ENCODE results near the gene BUB3. TPM values are rescaled to one million over a fixed set of nuclear protein-coding genes. Genes with fewer than 3 reads are reported as not detected.

The BUB3 gene
- total RNA-seq, 4 donors from 2014 or later, result 67.9 to 90.1 (median 78.8) TPM

- 70% methylated on average over 5 of the region's 5 CpGs for WGBS
- intact Hi-C loops (cut with DNase I), result no loop called here
- H3K9me3 ChIP-seq, result peaks cover 0 to 10% (median 6%) of the 10 kb centered on the region in 4 donors
- no peaks in the 10 kb centered on the region for H3K4me1 ChIP-seq
- no peak for TF ChIP-seq EP300 (IDR thresholded peaks at IDR 0.05)
- TF ChIP-seq POLR2AphosphoS5 (IDR thresholded peaks at IDR 0.05), result no peak
- no peak for TF ChIP-seq CTCF (IDR thresholded peaks at IDR 0.05)
- no peak for TF ChIP-seq POLR2A (IDR thresholded peaks at IDR 0.05; ENCODE audit: low read depth)
- DNase-seq (ENCODE audit: extremely low spot score), result no peak
- peaks cover 0 to 75% (median 12%) of the 10 kb centered on the region in 4 donors for H3K27me3 ChIP-seq
- H3K36me3 ChIP-seq, result no peaks in the 10 kb centered on the region
- no peak overlapping the region for H3K27ac ChIP-seq (replicated peaks in 1 of 4)
- no peak overlapping the region for H3K4me3 ChIP-seq
Measured at GRCh38 chr10:123126246-123126645, 28.0 kb upstream of the BUB3 start.

GRCh38 chr10:123129618-123130271 is 24.5 kb upstream of the BUB3 start:
- peaks cover 0 to 10% (median 6%) of the 10 kb centered on the region in 4 donors for H3K9me3 ChIP-seq
- DNase-seq (ENCODE audit: extremely low spot score), result no peak
- H3K27ac ChIP-seq (replicated peaks in 1 of 4), result no peak overlapping the region
- H3K4me1 ChIP-seq, result peaks cover 15 to 26% (median 24%) of the 10 kb centered on the region in 4 donors
- H3K36me3 ChIP-seq, result no peaks in the 10 kb centered on the region
- peaks cover 7 to 92% (median 45%) of the 10 kb centered on the region in 4 donors for H3K27me3 ChIP-seq
- 63% methylated on average over 2 of the region's 4 CpGs for WGBS
- intact Hi-C loops (cut with DNase I), result no loop called here
- H3K4me3 ChIP-seq, result no peak overlapping the region
- TF ChIP-seq CTCF (IDR thresholded peaks at IDR 0.05) (no peak), POLR2A (IDR thresholded peaks at IDR 0.05; ENCODE audit: low read depth) (no peak), EP300 (IDR thresholded peaks at IDR 0.05) (no peak), POLR2AphosphoS5 (IDR thresholded peaks at IDR 0.05) (no peak)

GRCh38 chr10:123132576-123133477 is 21.4 kb upstream of the BUB3 start:
- peaks cover 45 to 56% (median 55%) of the 10 kb centered on the region in 4 donors for H3K4me1 ChIP-seq
- H3K27ac ChIP-seq (replicated peaks in 1 of 4), result no peak overlapping the region
- H3K27me3 ChIP-seq, result peaks cover 29 to 99% (median 68%) of the 10 kb centered on the region in 4 donors
- peaks cover 0 to 10% (median 6%) of the 10 kb centered on the region in 4 donors for H3K9me3 ChIP-seq
- DNase-seq (ENCODE audit: extremely low spot score), result peak; percentile 96
- H3K4me3 ChIP-seq, result peak overlapping the region; percentile 8 to 45 (median 14)
- peak; percentile 79 to 96 (median 86) for TF ChIP-seq CTCF (IDR thresholded peaks at IDR 0.05)
- no peak for TF ChIP-seq EP300 (IDR thresholded peaks at IDR 0.05)
- intact Hi-C loops (cut with DNase I), result loop anchor here (1.0 kb wide), 1 partner anchor 426 kb away; no protein-coding TSS in a partner anchor
- no peaks in the 10 kb centered on the region for H3K36me3 ChIP-seq
- WGBS, result 3% methylated on average over 41 of the region's 48 CpGs

- H3K27ac ChIP-seq (replicated peaks in 1 of 4), result no peak overlapping the region
- H3K36me3 ChIP-seq, result no peaks in the 10 kb centered on the region
- TF ChIP-seq EP300 (IDR thresholded peaks at IDR 0.05), result no peak
- TF ChIP-seq POLR2AphosphoS5 (IDR thresholded peaks at IDR 0.05), result no peak
- TF ChIP-seq CTCF (IDR thresholded peaks at IDR 0.05), result no peak
- no peak for TF ChIP-seq POLR2A (IDR thresholded peaks at IDR 0.05; ENCODE audit: low read depth)
- no peak for DNase-seq (ENCODE audit: extremely low spot score)
- peaks cover 45 to 59% (median 58%) of the 10 kb centered on the region in 4 donors for H3K4me1 ChIP-seq
- WGBS, result 9% methylated on average over 16 of the region's 40 CpGs
- peak overlapping the region in 3 of 4 donors; percentile 12 to 45 (median 17) for H3K4me3 ChIP-seq
- intact Hi-C loops (cut with DNase I), result loop anchor here (1.0 kb wide), 1 partner anchor 426 kb away; no protein-coding TSS in a partner anchor
- peaks cover 0 to 2% (median 0%) of the 10 kb centered on the region in 4 donors for H3K9me3 ChIP-seq
- peaks cover 29 to 99% (median 77%) of the 10 kb centered on the region in 4 donors for H3K27me3 ChIP-seq
Measured at GRCh38 chr10:123133541-123134342, 20.5 kb upstream of the BUB3 start.
